Activated CD8-positive, alpha-beta memory T cell treated with anti-CD3 and anti-CD28 coated beads, Interleukin-2, amount 10 ng/mL, durations not matched to agents 7 days and 5 days (primary cell): ENCODE results near the gene MRPL14. TPM values are rescaled to one million over a fixed set of nuclear protein-coding genes. Genes with fewer than 3 reads are reported as not detected.
A peak's percentile ranks its signal among the peaks of the same experiment; 100 is the strongest.

Source experiments
- ATAC-seq: fragments of 150-1000 bp; cut with Tn5 transposase; one replicate; pipeline ENCODE4 v1.10.0; 2021; ENCODE audit warnings: moderate library complexity
- CTCF ChIA-PET: fragments of 350-600 bp; sonication (Branson Sonifier 250); formaldehyde crosslinking; loops from one replicate; lab custom pipeline; 2021; ENCODE audit warnings: antibody characterized with exemption; lab: Charles Lee
- DNase-seq: peaks from one replicate; pipeline ENCODE4 v3.0.0-alpha.2; 2020
- H3K27ac Mint-ChIP-seq: one replicate; pipeline ENCODE4 v1.8.0; 2021; ENCODE audit warnings: mild to moderate bottlenecking, mixed read lengths
- H3K27me3 Mint-ChIP-seq: one replicate; pipeline ENCODE4 v1.8.0; 2021; ENCODE audit warnings: mixed read lengths
- H3K36me3 Mint-ChIP-seq: one replicate; pipeline ENCODE4 v1.8.0; 2021; ENCODE audit warnings: mild to moderate bottlenecking, mixed read lengths
- H3K4me1 Mint-ChIP-seq: one replicate; pipeline ENCODE4 v1.8.0; 2021; ENCODE audit warnings: mixed read lengths
- H3K4me3 Mint-ChIP-seq: one replicate; pipeline ENCODE4 v1.8.0; 2021; ENCODE audit warnings: mild to moderate bottlenecking, moderate library complexity, mixed read lengths
- H3K9me3 Mint-ChIP-seq: one replicate; pipeline ENCODE4 v1.8.0; 2022; ENCODE audit warnings: low read depth, mixed read lengths
- total RNA-seq, 2 experiments: library from RNA; stranded (reverse); gene quantifications; one replicate each; pipeline ENCODE4 v1.2.3, GENCODE V29; 2021

MRPL14 gene
- total RNA-seq, 2 experiments from 2014 or later: 45.8 to 47.5 TPM

DNA sequence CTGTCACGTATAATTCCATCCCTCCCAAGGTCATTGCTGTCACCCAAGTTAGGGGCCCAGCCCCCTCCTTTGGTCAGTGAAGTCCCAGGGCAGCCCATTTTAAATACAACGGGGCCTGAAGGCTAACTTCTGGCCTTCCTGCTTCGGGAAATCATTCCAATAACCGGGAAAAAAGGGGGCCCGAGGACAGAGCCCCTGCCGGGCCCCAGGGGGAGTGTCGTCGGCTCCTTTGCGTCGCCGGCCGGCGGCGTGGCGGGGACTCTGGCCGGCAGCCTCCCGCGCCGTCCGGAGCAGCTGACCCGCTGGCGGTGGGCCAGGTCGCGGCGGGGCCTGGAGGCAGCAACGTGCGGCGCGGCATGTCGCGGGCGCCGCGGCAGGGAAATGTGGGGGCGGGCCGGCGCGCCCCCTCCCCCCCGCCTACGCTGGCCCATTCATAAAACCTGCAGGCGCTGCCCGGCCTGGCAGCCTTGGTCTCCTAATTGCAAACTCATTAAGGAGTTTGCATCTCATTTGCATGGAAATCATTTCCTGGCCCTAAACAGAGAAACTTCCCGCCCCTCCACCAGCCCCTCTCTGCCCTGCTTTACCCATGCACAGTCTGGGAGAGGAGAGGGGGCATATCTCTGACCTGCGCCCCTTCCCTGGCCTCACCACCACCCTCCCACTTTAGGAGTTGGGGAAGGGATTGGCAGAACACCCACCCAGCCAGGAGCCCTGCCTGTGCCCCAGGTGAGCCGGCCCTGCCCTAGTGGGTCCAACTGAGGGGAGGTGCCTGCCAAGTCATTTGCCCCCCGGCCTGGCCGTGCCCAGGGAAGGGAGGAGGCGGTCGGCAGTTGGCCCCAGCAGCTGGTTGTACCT, 50.7 kb downstream of the MRPL14 start:
- H3K9me3 Mint-ChIP-seq: no peaks in the 10 kb centered on the region

DNA sequence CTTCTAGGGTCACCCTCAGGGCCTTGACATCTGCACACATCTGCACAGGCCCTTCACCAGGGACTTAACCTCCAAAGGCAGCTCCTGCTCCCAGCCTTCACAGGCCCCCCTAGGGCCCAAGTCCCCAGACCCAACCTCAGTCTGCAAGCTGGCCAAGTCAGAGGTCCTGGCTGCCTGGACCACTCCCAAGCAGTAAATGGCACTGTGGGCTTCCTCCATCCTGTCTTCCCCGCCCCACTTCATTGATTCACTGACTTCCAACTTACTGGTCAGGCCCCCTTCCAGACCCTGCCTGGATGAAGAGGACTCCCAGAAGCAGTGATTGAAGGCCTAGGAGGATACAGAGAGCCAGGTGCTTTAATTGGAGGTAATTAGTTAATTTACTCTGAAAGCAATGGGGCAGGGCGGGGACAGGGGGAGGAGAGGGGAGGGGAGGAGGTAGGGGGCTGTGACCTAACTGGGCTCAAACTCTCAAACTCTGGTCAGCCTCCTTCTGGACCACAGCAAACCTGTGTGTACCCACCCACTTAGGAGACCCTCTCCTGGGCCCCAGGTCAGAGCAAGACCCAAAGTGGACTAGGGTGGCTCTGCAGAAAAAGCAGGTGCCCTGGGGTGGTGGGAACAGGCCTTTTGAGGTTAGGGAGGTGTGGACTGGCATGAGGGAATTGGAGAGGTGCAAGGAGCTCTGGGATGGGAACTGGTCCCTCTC, 51.5 kb downstream of the MRPL14 start:
- Mint-ChIP-seq H3K27ac (no peak overlapping the region), H3K9me3 (no peaks in the 10 kb centered on the region), H3K36me3 (no peaks in the 10 kb centered on the region), H3K27me3 (peaks cover 23% of the 10 kb centered on the region), H3K4me3 (no peak overlapping the region), H3K4me1 (peaks cover 21% of the 10 kb centered on the region)
- CTCF ChIA-PET: interaction anchor here (0.8 to 5.6 kb wide), 18 partner anchors 7 to 465 kb away, joined by 3 to 100 read pairs (median 8); partner anchors contain the start of gene VEGFA
- DNase-seq (no peak), ATAC-seq (no peak)

More for the DNA sequence above, 50.7 kb downstream of the MRPL14 start:
- CTCF ChIA-PET: interaction anchor here (2.4 to 5.2 kb wide), 4 partner anchors 13 to 408 kb away, joined by 8 to 100 read pairs (median 39); partner anchors contain the start of gene VEGFA
- no peak for DNase-seq
- H3K27me3 Mint-ChIP-seq: peaks cover 17% of the 10 kb centered on the region
- H3K4me3 Mint-ChIP-seq: no peak overlapping the region
- peaks cover 21% of the 10 kb centered on the region for H3K4me1 Mint-ChIP-seq
- H3K36me3 Mint-ChIP-seq: no peaks in the 10 kb centered on the region
- H3K27ac Mint-ChIP-seq: no peak overlapping the region
- ATAC-seq: no peak

DNA sequence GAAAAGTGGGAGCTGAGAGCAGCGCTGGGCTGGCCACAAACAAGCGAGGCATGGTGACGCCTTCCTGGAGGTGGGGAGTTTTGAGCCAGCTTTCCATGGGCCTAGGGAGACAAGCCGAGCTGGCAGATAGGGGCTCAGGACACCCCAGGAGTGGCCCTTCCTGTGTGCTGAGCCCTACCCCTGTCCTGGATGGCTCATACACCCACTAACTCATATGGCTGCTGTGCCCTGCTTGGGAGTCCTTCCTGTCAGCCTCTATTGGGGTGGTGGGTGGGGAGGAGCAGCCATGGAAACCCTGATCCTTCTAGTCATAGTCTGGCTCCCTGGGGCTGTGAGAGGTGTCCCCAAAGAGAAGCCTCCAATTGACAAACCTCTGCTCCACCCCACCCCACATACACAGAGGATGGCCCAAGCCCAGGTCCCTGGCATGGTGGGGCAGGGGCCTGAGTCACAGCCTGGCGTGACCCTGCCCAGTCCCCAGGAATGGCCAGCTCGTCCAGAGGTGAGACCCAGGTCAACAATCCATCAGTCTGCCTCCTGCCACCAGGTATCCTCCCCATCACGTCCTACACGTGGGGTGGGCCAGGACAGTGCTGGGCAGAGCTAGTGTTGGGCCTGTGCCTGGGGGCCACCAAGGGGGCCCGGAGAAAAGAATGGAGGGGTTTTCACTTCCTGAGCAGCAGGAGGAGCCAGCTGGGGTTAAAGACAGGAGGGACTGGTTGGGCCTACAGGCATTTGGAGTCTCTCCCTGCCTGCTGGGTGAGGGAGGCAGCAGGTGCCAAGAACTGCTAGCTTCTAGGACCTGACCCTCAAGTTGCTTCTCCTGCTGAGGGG, 52.2 kb downstream of the MRPL14 start:
- H3K27ac Mint-ChIP-seq: peak overlapping the region; percentile 86
- DNase-seq (no peak), ATAC-seq (no peak)
- no peaks in the 10 kb centered on the region for H3K36me3 Mint-ChIP-seq
- CTCF ChIA-PET: interaction anchor here (0.6 to 5.6 kb wide), 32 partner anchors 8 to 464 kb away, joined by 3 to 100 read pairs (median 3); partner anchors contain the start of genes AARS2 and VEGFA
- H3K4me1 Mint-ChIP-seq: peaks cover 16% of the 10 kb centered on the region
- no peaks in the 10 kb centered on the region for H3K9me3 Mint-ChIP-seq
- H3K27me3 Mint-ChIP-seq: peaks cover 29% of the 10 kb centered on the region
- peak overlapping the region; percentile 86 for H3K4me3 Mint-ChIP-seq

DNA sequence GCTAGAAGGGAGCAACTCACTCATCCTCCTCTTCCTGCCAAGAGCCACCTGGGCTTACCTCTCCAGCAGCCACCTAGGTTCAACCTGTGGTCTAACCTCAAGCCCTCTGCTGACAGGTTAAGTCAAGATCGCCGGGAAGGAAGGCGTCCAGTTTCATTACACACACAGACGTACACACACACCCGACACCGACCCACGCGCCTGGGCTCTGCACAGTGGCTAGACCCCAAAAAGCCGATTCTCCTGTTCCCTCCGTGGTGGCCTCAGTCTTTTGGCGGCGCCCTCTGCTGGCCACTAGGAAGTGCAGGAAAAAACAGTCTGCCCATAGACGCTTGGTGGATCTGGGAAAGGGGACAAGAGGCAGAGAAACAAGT, 52.8 kb downstream of the MRPL14 start:
- H3K36me3 Mint-ChIP-seq: no peaks in the 10 kb centered on the region
- H3K27ac Mint-ChIP-seq: peak overlapping the region; percentile 86
- DNase-seq (peak; percentile 86), ATAC-seq (peak; percentile 62)
- CTCF ChIA-PET: interaction anchor here (0.6 to 5.6 kb wide), 29 partner anchors 8 to 463 kb away, joined by 3 to 100 read pairs (median 4); partner anchors contain the start of genes AARS2 and VEGFA
- H3K4me3 Mint-ChIP-seq: peak overlapping the region; percentile 86
- no peaks in the 10 kb centered on the region for H3K9me3 Mint-ChIP-seq
- peaks cover 16% of the 10 kb centered on the region for H3K4me1 Mint-ChIP-seq
- H3K27me3 Mint-ChIP-seq: peaks cover 29% of the 10 kb centered on the region

DNA sequence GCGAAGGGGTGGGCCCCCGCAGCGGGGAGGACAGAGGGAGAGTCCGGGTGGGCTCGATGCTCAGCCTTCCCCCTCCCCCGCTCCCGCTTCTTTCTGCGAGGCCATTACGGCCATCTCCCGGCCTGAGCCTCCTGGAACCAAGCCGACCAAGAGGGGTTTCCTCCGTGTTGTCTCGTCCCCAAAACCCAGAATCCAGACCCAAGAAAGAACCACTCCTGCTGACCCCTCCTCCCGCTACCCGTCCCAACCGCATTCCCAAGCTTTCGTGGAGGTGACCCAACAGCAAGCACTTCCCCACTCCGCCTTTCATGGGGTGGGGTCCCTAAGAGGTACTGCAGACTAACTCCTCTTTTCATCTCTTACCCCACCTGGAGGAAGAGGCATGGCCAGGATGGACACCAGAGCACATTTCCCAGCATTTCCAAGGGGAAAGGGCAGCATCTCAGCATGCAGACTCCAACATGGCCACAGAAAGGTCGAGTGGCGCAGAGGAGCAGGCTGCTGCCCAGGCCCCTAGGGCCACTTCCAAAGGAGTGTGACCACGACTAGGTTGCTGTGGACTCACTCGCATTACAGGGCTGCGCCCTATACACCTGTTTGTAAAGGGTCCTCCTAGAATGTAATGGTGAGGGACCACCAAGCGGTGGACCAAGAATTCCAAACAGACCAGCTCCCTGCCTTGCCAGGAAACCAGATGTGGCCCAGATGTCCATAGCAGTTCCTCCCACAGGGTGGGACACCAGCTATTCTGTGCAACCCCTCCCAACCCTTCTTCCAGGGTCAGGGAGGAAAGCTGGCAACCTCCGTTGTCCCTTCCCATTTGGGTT, 53.4 kb downstream of the MRPL14 start:
- CTCF ChIA-PET: interaction anchor here (0.8 to 5.6 kb wide), 24 partner anchors 9 to 405 kb away, joined by 3 to 100 read pairs (median 6); partner anchors contain the start of genes AARS2 and VEGFA
- peaks cover 29% of the 10 kb centered on the region for H3K27me3 Mint-ChIP-seq
- H3K36me3 Mint-ChIP-seq: no peaks in the 10 kb centered on the region
- ATAC-seq (peak; percentile 17), DNase-seq (peak; percentile 56)
- H3K4me1 Mint-ChIP-seq: peaks cover 16% of the 10 kb centered on the region
- H3K4me3 Mint-ChIP-seq: peak overlapping the region; percentile 86
- H3K9me3 Mint-ChIP-seq: no peaks in the 10 kb centered on the region
- H3K27ac Mint-ChIP-seq: peak overlapping the region; percentile 86

DNA sequence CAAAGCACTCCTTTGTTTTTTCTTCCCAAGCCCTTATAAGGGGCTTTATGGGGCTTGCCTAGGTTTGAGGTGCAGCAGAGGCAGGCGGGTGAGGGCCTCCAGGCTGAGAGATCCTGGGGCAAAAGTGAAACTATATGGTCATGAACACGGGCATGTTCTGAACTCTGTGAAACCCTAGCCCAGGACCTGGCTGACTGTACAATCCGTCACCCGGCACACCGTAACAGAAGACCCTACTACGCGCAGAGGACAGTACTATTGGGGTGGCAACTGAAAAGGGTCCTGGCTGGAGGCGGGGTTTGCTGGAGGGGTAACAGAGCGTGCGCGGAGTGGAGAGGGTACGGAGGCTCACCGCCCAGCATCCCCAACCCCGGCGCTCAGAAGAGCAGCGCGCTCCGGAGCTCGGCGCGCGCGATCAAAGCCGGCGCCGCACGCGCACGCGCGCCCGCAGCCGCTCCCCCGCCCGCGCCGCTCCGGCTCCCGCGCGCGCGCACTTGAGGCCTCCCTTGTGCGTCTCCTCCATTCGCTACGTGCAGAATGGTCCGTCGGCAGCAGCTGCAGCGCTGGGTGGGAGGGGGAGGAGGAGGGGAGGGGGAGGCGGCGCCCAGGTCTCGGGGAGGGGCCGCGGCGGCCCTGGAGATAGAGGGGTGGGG, 54.2 kb downstream of the MRPL14 start:
- ATAC-seq (peak; percentile 77), DNase-seq (peak; percentile 88)
- CTCF ChIA-PET: interaction anchor here (0.6 to 5.6 kb wide), 9 partner anchors 9 to 406 kb away, joined by 3 to 100 read pairs (median 13); partner anchors contain the start of gene VEGFA
- no peaks in the 10 kb centered on the region for H3K36me3 Mint-ChIP-seq
- H3K27me3 Mint-ChIP-seq: peaks cover 24% of the 10 kb centered on the region
- peak overlapping the region; percentile 86 for H3K4me3 Mint-ChIP-seq
- H3K4me1 Mint-ChIP-seq: peaks cover 16% of the 10 kb centered on the region
- no peaks in the 10 kb centered on the region for H3K9me3 Mint-ChIP-seq
- H3K27ac Mint-ChIP-seq: peak overlapping the region; percentile 87

DNA sequence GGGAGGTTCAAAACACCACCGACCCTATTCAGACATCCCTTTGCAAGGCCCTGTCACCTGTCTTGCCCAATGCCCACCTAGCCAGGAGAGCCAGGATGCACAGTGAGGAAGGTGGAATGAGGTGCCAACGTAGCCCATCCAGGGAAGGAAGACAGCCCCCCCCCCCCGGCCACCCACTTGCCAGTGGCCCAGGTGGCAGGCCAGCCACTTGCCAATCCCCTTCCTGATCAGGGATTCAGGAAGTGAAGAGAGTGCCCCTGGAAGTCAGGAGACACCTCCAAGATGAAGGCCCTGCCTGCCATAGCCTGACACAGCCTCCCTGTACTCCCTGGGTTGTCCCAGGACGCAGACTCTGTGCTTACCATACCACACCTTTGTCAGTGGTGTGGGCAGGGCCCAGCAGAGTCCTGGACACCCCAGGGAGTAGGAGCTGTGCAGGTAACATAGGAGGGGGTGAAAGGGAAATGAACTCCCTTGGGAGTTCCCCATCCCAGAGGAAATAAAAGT, 54.7 kb downstream of the MRPL14 start:
- peaks cover 16% of the 10 kb centered on the region for H3K4me1 Mint-ChIP-seq
- ATAC-seq: no peak
- CTCF ChIA-PET: interaction anchor here (0.6 to 5.6 kb wide), 6 partner anchors 8 to 405 kb away, joined by 3 to 100 read pairs (median 30); partner anchors contain the start of gene VEGFA
- no peak for DNase-seq
- no peaks in the 10 kb centered on the region for H3K36me3 Mint-ChIP-seq
- H3K27me3 Mint-ChIP-seq: peaks cover 18% of the 10 kb centered on the region
- H3K27ac Mint-ChIP-seq: peak overlapping the region; percentile 87
- peak overlapping the region; percentile 85 for H3K4me3 Mint-ChIP-seq
- no peaks in the 10 kb centered on the region for H3K9me3 Mint-ChIP-seq

DNA sequence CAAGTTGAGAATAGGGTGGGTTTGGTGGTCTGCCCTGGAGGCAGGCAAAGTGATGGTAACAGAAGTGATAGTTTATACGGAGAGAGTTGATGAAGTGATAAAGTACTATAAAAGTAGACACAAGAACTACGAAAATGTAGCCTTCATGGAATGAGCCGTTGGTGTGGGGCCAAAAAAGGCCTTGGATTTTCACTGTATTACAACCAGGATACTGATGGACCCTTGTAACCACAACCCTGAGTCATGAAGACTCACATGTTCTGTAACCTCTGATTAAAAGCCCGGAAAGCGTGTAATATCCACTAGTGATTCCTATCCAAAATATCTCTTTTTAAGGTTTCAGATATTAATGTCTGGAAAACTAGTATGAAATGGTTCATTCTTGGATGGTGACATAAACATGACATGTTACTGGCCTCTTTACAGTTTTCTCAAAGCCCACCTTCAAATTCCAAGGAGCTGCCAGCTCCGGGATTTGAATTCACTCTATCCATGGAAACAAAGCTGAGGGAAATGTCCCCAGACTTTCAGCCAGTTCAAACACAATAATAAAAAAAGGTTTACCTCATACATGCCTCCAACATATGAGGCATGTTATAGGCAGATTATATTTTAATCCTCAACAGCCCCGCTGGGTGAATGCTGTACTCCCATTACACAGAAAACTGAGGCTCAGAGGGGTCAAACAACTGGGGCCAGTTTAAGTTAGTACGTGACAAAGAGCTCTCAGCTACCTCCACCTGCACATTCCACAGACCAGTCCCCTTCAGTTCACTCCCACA, 55.4 kb downstream of the MRPL14 start:
- DNase-seq (no peak), ATAC-seq (no peak)
- Mint-ChIP-seq H3K4me3 (peak overlapping the region; percentile 85), H3K4me1 (peaks cover 16% of the 10 kb centered on the region), H3K9me3 (no peaks in the 10 kb centered on the region), H3K27ac (peak overlapping the region; percentile 33), H3K27me3 (peaks cover 17% of the 10 kb centered on the region), H3K36me3 (no peaks in the 10 kb centered on the region)
- CTCF ChIA-PET: interaction anchor here (1.4 to 5.6 kb wide), 4 partner anchors 8 to 404 kb away, joined by 4 to 100 read pairs (median 42); partner anchors contain the start of gene VEGFA

DNA sequence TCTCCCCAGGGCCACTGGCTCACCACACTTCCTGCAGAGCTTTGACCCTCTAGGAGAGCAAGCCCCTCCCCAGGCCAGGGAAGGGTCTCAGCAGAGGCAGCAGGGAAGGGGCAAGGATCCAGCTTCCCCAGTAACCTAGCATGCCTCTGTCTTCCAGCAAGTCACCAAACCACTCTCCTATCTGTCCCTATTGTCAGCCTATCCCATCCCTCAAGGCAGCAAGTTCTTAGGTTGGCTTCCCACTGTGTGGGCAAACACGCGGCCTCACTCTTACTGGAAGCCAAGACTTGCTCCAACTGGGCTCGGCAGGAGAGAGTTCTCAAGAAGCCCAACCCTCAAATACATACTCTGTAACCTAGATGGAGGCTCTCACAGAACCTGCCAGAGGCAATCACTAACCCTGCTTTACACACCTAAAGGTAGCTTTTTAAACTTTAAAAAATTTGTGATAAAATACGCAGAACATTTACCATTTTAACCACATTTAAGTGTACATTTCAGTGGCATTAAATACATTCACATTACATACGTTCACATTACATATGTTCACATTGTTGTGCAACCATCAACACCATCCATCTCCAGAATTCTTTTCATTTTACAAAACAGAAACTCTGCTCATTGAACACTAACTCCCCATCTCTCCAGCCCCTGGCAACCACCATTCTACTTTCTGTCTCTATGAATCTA, 58.5 kb downstream of the MRPL14 start:
- H3K27ac Mint-ChIP-seq: no peak overlapping the region
- CTCF ChIA-PET: interaction anchor here (1.3 to 1.6 kb wide), 2 partner anchors 11 to 299 kb away, joined by 4 read pairs; partner anchors contain the start of gene VEGFA
- peaks cover 13% of the 10 kb centered on the region for H3K4me1 Mint-ChIP-seq
- ATAC-seq: no peak
- H3K27me3 Mint-ChIP-seq: peaks cover 14% of the 10 kb centered on the region
- no peaks in the 10 kb centered on the region for H3K36me3 Mint-ChIP-seq
- no peaks in the 10 kb centered on the region for H3K9me3 Mint-ChIP-seq
- no peak for DNase-seq
- no peak overlapping the region for H3K4me3 Mint-ChIP-seq
